Measurements from ENCODE around the gene ZMIZ1.
"Not testable (repeated sequence)": the region's sequence is repeated elsewhere in the genome, so short reads cannot be mapped to it uniquely, and the experiment has no call there.

ZMIZ1 gene

DNA sequence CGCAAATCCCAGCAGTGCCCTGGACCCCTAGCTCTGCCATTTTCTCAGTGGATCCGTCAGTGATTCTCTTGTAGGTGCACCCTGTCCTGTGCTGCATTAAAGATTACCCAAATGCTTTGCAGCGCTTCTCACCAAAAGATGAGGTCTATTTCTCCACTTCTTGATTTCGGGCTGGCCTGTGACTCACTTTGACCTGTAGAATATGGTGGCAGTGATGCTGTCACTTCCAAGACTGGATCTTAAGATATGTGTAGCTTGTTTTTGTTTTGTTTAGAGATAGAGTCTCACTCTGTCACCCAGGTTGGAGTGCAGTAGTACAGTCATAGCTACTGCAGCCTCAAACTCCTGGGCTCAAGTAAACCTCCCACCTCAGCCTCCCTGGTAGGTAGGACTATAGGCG, 37.0 kb upstream of the ZMIZ1 start:
- DNase-seq (ENCODE audit: low spot score) (no peak), FAIRE-seq (no peak)

GRCh38 chr10:79034271-79034876, 34.4 kb upstream of the ZMIZ1 start:
- no peak for FAIRE-seq

DNA sequence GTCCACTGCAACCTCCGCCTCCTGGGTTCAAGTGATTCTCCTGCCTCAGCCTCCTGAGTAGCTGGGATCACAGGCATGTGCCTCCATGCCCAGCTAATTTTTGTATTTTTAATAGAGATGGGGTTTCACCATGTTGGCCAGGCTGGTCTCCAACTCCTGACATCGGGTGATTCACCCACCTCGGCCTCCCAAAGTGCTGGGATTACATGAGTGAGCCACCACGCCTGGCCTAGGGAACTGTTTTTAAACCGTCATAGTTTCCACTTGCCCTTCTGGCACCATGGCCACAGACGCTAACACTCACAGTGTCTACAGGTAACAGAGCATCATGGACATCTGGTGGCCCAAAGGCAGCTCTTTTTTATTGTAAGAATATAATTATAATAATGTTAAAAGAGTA, 32.4 kb upstream of the ZMIZ1 start:
- FAIRE-seq; DNase-seq (ENCODE audit: low spot score): not testable (repeated sequence)

More at GRCh38 chr10:79034271-79034876, 34.4 kb upstream of the ZMIZ1 start:
- no peak for DNase-seq (ENCODE audit: low spot score)

DNA sequence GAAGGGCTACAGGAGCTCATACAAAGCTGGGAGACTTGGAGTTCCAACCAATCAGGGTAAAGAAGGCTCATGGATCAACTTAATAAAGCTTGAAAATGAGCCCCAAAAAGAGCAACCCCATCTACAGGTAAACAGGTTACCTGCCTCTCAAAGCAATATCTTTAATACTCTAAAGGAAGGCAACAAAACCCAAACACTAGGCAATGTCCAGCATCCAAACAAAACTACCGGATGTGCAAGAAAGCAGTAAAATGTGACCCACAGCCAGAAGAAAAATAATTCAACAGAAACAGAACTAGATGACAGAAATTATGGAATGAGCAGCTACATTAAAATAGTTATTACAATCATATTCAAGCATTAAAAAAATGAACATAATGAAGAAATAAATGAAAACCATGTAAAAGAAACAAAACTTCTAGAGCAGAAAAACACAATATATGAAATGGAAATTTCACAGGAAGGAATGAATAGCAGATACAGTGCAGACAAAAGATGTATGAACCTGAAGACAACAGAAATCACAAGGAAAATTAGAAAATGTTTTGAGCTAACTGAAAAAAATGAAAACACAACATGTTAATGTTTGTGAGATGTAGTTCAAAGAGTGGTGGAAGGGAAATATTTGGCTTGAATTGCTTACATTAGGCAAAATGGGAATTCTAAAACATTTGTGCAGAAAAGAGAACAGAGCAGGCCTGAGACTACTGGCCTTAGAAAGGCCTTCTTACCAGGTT, 30.5 kb upstream of the ZMIZ1 start:
- DNase-seq (ENCODE audit: low spot score) (no peak), FAIRE-seq (no peak)

DNA sequence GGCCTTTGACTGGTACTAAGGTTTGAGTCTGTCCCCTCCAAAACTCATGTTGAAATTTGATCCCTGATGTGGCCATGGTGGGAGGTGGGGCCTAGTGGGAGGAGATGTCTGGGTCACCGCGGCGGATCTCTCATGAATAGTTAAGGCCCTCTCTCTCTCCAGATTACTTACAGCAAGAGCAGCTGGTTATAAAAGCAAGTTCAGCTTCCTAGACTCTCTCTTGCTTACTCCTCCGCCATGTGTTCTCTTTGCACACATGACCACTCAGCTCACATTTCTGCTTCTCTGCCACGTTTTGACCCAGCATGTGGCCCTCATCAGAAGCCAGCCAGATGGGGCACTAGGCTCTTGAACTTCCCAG, 29.9 kb upstream of the ZMIZ1 start:
- FAIRE-seq = no peak
- no peak for DNase-seq (ENCODE audit: low spot score)

DNA sequence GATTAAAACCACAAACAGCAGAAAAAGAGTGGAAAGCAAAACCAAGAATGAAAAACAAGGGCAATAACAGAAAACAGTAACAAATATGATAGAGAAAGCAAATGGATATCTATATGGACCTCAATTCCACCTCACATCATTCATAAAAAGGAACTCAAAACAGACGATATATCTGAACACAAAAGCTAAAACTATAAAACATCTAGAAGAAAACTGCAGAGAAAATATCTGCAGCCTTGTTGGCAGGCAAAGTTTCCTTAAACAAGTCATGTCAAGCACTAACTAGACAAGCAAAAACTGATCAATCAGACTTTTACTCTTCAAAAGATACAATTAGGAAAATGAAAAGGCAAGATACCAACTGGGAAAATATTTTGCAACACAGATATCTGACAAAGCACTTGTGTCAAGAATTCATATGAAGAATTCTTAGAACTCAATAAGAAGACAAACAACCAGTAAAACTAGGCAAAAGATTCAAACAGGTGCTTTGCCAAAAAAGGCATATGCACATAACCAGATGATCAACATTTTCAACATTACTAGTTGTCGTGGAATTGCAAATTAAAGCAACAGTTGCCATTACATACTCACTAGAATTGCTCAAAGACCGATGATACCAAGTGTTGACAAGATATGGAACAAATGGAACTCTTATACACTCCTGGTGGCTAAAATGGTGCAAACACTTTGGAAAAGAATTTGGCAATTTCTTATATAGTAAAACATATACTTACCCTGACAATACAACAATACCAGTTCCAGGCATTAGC, 25.9 kb upstream of the ZMIZ1 start:
- DNase-seq (ENCODE audit: low spot score) (no peak), FAIRE-seq (no peak)

GRCh38 chr10:79044036-79044632, 24.6 kb upstream of the ZMIZ1 start:
- DNase-seq (ENCODE audit: low spot score) = no peak
- no peak for FAIRE-seq

- DNase-seq (ENCODE audit: low spot score) (no peak), FAIRE-seq (no peak)
Measured at GRCh38 chr10:79044846-79045245, 23.9 kb upstream of the ZMIZ1 start.

DNA sequence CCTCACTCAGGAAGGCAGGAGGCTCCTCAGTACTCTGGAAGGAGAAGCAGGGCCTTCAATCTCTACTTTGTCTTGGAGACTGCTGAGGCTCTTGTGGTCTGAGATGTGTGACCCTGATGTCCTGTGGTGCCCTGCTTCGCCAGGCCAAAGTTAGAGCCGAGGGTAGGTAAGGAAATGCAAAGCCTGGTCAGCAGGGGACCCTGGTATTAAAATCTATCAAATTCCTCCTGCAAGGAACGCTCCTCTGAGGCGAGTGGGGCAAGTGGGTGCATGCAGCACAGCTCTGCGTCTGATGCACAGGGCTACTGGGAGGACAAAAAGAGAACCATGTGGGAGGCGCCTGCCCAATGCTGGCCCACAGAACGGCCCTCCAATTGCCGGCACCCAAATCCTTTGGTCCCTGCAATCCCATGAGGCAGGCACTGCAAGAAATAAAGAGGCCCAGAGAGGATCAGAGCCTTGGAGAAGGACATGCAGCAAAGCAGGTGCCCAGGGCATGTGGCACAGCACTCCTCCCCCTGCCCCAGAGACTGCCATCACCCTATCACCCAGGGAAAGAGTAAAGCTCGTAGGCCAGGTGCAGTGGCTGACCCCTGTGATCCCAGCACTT, 23.1 kb upstream of the ZMIZ1 start:
- DNase-seq (ENCODE audit: low spot score) (no peak), FAIRE-seq (no peak)

DNA sequence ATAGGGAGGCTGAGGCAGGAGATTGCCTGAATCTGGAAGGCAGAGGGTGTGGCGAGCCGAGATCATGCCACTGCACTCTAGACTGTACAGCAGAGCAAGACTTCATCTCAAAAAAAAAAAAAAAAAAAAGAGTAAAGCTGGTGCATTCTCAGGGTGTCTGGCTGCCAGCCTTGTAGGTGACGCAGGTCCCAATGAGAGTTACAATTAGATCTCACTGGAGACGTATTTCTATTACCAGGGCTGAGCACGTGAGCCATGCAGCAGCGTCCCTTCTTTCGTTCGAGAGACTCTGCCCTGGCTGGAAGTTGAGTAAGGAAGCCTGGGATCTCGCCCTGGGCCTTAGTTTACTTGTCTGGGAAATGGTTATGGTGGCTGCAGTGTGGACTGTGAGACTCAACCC, 22.4 kb upstream of the ZMIZ1 start:
- no peak for DNase-seq (ENCODE audit: low spot score)
- no peak for FAIRE-seq

DNA sequence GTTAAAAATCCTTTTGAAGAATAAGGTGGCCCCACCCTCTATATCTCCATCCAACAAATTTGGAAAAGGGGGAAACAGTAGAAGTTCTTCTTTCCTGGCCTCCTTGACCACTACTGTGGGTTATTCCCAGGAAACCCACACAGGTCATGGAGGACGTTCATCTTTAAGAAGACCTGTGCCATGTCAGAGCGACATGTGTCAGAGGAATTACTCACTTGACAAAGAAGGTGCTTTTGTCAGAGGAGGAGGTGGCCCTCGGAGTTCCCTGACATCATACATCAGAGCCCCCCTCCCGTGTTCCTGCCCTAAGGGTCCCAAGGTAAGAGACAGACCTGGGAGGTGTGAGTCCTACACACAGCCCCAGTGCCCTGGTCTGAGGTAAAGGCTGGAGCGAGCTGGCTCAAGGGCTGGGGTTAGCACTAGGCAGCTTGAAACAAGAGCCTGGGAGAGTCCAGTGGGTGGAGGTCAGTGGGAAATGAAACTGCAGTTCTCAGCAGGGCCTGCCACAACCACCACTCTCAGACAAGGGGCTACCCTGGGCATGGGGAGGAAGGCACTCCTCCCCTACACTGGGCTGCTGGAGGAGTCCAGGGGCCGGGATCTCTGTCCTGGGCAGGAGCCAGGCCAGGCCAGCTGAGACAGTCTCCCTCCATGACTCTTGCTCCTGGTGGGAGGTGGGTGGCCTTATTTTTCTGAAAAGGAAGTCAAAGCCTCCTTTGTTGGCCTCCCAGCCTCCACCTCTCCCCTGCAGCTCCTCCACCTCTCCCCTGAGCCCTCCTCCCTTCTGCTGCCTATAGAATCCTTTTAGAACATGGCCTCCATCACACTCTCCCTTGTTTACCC, 21.8 kb upstream of the ZMIZ1 start:
- DNase-seq (ENCODE audit: low spot score) = no peak

DNA sequence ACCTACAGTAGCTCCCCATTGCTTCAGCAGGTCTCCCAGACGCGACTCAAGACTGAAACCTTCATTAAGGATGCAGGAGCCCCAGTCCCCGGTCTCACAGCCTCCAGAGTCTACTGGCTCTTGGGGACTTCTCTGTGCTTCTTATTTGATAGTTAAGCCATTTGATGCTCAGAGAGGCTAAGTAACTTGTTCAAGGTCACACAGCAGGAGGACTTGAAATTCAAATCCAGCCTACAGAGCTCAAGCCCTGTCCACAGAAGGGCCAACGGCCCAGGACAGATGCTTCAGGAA, 21.2 kb upstream of the ZMIZ1 start:
- no peak for FAIRE-seq
- no peak for DNase-seq (ENCODE audit: low spot score)

More for the DNA sequence above, 21.8 kb upstream of the ZMIZ1 start:
- no peak for FAIRE-seq

GRCh38 chr10:79047875-79048638, 20.7 kb upstream of the ZMIZ1 start:
- FAIRE-seq (no peak), DNase-seq (ENCODE audit: low spot score) (no peak)

- no peak for FAIRE-seq
- DNase-seq (ENCODE audit: low spot score) = no peak
Measured at GRCh38 chr10:79048639-79049550, 19.9 kb upstream of the ZMIZ1 start.

- DNase-seq (ENCODE audit: low spot score) (peak; percentile 30), FAIRE-seq (peak; percentile 53)
Measured at GRCh38 chr10:79049931-79050895, 18.6 kb upstream of the ZMIZ1 start.

- FAIRE-seq (peak; percentile 44), DNase-seq (ENCODE audit: low spot score) (no peak)
Measured at GRCh38 chr10:79050896-79051555, 17.7 kb upstream of the ZMIZ1 start.

DNA sequence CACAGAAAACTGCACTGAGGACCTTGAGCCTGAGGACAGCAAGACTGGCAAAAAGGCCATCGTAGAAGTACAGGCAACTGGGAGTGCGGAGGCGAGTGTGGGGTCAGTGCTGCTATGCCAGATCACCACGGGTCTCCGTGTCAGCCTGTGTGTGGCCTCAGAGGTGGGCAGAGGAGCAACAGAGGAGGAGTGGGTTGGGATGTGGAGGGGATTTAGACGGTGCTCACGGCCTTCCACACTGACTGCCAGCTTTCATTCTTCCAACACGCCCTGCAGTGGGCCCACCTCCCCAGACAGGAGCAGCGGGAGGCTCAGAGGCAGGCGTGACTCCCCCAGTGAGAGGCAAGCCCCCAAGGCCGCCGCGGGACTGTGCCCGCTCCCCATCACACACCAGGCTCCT, 17.0 kb upstream of the ZMIZ1 start:
- FAIRE-seq (no peak), DNase-seq (ENCODE audit: low spot score) (no peak)

Measured in urothelium cell line (cell line).